Stimulated activated CD4-positive, alpha-beta T cell treated with anti-CD3 and anti-CD28 coated beads, Interleukin-4, amount 100 ng/mL, for 48 hours (primary cell): ENCODE data around the gene FAM117B.

ENCODE experiments used
- DNase-seq, 2 donors: peaks; one replicate each; pipeline ENCODE4 v3.0.0-alpha.2; 2020; ENCODE audit warnings: low read depth in 2 of 2

Gene FAM117B

DNA sequence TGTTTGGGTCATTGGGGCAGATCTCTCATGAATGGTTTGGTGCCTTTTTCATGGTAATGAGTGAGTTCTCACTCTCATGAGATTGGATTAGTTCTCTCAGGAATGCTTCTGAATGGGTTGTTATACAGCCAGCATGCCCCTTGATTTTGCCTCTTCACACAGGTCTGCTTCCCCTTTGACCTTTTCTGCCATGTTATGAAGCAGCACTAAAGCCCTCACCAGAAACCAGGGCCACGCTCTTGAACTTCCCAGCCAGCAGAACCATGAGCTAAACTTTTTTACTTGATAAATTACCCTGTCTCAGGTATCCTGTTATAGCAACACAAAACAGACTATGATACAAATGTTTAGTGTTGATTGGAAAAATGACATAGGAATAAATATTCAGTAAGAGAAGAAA lies 179.5 kb downstream of the FAM117B start:
- DNase-seq, result no peak

DNA sequence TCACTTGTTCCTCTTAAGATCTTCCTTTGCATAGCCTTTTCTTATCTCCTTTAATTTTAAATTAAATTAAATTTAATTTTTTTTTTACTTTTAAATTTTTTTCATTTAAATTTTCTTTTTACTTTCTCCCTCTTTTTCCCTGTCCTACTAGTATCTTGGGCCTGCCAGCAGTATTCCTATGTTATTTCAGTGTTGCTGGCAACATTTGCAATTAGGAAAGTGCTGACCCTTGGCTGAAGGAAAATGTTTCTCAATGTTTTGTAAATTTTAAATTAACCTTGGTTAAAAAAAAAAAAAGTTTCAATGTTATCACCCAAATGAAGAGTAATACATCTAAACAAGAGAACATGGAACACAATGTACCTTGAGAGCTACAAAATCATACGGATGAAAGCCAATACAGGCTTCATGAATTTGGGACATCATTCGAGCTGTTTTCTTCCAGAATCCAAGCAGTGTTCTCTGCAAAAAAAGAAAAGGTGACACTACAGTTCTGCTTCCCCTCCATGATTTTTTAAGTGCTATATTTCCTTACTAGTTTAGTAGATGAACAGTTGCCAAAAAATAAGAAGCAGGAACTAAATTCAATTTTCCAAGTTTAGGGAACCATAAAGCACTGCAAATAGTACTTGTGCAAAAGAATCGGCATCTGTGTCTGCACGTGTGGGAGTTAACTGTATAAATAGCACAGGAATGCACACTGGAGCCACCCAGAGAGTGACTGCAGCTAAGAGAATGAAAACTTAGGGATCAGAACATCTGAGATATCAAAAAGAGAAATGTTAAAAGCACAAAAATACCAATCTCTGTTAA lies 181.0 kb downstream of the FAM117B start:
- DNase-seq, result no peak

DNA sequence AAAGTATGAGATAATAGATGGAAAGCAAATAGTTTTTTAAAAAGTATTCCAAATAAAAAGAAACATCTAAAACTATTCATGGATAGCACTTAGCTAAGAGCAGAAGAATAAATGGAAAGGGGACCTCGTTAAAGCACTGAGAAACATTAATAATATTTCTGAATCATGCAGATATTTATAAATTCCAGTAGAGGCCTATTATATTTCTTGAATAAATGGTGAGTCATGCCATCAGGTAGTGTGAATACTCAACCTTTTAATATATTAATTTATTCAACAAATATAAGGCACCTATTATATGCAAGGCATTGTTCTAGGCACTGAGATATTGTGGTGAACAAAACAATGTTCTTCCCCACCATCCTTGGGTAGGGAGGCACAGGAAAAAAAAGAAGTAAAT lies 183.0 kb downstream of the FAM117B start:
- no peak for DNase-seq

DNA sequence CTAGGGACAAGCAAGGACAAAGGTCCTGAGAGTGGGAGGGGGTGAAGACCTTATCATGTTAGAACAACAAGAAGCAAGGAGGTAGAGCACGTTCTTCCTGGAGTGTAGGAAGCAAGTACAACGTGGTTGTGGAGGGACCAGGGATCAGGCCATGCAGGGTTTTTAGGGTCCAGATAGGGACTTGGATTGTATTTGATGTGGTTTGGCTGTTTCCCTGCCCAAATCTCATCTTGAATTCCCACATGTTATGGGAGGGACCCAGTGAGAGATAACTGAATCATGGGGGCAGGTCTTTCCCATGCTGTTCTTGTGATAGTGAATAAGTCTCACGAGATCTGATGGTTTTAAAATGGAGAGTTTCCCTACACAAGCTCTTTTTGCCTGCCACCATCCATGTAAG lies 183.6 kb downstream of the FAM117B start:
- no peak for DNase-seq
